Stimulated activated CD8-positive, alpha-beta memory T cell treated with anti-CD3 and anti-CD28 coated beads, Interleukin-7, amount 100 ng/mL, for 1 hour (primary cell): ENCODE results near the gene DOCK8.

Source experiments
- DNase-seq, 2 donors: peaks; one replicate each; pipeline ENCODE4 v3.0.0-alpha.2; 2020; ENCODE audit warnings: low read depth in 2 of 2

DOCK8 gene

GRCh38 chr9:459491-460444 is 245.1 kb downstream of the DOCK8 start:
- DNase-seq, result no peak

GRCh38 chr9:462121-462520 is 247.5 kb downstream of the DOCK8 start:
- DNase-seq, result no peak

- DNase-seq, result no peak
Observed at GRCh38 chr9:462606-463005, 247.9 kb downstream of the DOCK8 start.

DNA sequence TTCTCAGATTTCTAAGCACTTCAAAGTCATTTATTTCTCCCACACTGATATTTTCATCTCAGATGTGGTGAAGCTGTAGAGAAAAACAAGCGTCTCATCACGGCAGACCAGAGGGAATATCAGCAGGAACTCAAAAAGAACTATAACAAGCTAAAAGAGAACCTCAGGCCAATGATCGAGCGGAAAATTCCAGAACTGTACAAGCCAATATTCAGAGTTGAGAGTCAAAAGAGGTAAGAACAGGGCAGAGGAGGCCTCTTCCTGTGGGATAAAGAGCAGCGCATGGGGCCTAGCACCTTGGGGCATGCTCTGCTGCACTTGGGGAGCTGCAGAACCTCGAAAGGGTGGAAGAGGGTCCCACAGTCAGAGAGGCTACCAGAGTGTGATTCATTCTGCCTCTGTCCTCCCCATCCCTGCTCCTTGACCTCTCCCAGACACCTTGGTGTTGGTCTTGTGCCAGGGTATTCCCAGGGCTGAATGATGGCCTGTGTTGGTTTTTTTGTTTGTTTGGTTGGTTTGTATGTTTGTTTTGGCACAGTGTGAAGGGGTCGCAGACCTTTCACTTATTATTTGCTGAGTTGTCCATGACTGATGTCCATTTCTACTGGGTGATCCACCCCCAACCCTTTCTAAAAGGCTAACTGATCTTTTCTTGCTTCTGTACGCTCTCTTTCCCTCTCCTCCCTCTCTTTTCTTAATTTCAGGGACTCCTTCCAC is 248.9 kb downstream of the DOCK8 start:
- DNase-seq, result no peak

- no peak for DNase-seq
Observed at GRCh38 chr9:466747-467146, 252.1 kb downstream of the DOCK8 start.

- no peak for DNase-seq
Observed at GRCh38 chr9:468766-469426, 254.2 kb downstream of the DOCK8 start.

GRCh38 chr9:469672-470551 is 255.2 kb downstream of the DOCK8 start:
- DNase-seq, result peak; percentile 72 to 89

GRCh38 chr9:470552-471194 is 256.0 kb downstream of the DOCK8 start:
- no peak for DNase-seq

DNA sequence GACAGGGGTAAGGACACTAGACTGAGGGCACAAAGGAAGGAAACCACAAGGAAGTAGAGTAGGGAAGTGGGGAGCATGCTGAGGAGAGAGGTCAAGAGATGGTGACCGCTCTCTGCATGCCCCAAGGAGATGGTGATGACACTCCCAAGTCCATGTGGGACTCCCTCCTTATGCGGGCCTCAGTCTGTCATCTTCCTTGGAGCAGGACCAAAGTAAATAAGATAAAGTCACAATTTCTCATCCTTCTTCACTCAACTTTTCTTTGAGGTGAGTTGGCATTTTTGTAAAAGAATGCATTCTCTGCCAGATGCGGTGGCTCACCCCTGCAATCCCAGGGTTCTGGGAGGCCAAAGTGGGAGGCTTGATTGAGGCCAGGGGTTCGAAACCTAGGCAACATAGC is 256.7 kb downstream of the DOCK8 start:
- DNase-seq, result no peak

GRCh38 chr9:472479-473075 is 257.9 kb downstream of the DOCK8 start:
- no peak for DNase-seq

- no peak for DNase-seq
Observed at GRCh38 chr9:477193-477592, 262.5 kb downstream of the DOCK8 start.

- no peak for DNase-seq
Observed at GRCh38 chr9:479304-479970, 264.8 kb downstream of the DOCK8 start.

DNA sequence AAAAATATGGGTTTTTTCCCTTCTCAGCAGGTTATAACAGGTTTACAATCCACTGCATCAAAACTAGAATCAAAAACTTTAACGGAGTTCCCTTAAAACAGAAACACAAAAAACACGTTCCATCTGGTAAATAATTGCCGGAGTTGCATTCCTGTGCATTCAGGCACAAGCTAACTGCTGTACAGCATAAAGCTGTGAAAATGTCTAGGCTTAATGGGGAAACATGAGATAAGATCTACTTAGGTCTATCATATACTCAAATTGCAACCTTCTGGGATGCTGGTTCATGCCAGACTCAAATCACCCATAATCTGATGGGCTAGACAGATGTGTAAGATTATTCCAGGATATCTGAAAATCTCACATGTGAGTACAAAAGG is 265.3 kb downstream of the DOCK8 start:
- no peak for DNase-seq

DNA sequence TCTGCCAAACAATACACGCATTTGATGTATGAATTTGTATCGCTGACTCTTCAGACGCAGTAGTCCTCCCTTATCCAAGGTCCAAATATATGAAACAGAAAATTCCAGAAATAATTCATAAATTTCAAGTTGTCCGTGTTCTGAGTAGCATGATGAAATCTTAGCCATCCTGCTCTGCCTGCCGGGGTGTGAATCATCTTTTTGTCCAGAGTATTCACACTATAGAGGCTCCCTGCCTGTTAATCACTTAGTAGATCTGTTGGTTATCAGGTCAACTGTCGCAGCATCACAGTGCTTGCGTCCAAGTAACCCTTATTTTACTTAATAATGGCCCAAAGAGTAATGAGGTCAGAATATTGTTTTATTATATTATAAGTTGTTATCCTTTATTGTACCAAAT is 268.1 kb downstream of the DOCK8 start:
- DNase-seq, result no peak

- no peak for DNase-seq
Observed at GRCh38 chr9:486156-486555, 271.5 kb downstream of the DOCK8 start.

GRCh38 chr9:487429-487828 is 272.8 kb downstream of the DOCK8 start:
- DNase-seq, result no peak

GRCh38 chr9:488448-488847 is 273.8 kb downstream of the DOCK8 start:
- no peak for DNase-seq

GRCh38 chr9:489198-490197 is 274.8 kb downstream of the DOCK8 start:
- DNase-seq, result no peak

GRCh38 chr9:494764-495163 is 280.1 kb downstream of the DOCK8 start:
- no peak for DNase-seq
